Karpas-422 (cell line): ENCODE data around the gene LRRC2. TPM values are rescaled to one million over a fixed set of nuclear protein-coding genes. Genes with fewer than 3 reads are reported as not detected.
"Not testable (repeated sequence)": the region's sequence is repeated elsewhere in the genome, so short reads cannot be mapped to it uniquely, and the experiment has no call there.

ENCODE experiments used
- DNase-seq: peaks from one replicate; pipeline ENCODE4 v3.0.0-alpha.2; 2015
- H2AFZ ChIP-seq: fragments of 200-600 bp; sonication (generic); 2 replicates; pipeline ENCODE4 v1.6.1; 2014; ENCODE audit warnings: antibody characterized with exemption, low read length, mixed read lengths
- H3K27ac ChIP-seq: fragments of 200-600 bp; sonication (generic); 2 replicates; pipeline ENCODE4 v1.5.1; 2014; ENCODE audit warnings: mild to moderate bottlenecking, low read length, moderate library complexity
- H3K27me3 ChIP-seq: fragments of 200-600 bp; sonication (generic); 2 replicates; pipeline ENCODE4 v1.6.1; 2014; ENCODE audit warnings: low read length, mixed read lengths
- H3K36me3 ChIP-seq: fragments of 200-600 bp; sonication (generic); 2 replicates; pipeline ENCODE4 v1.6.1; 2014; ENCODE audit warnings: low read length, mixed read lengths; ENCODE audit not compliant: insufficient read depth
- H3K4me1 ChIP-seq: fragments of 200-600 bp; sonication (generic); 2 replicates; pipeline ENCODE4 v1.6.1; 2014; ENCODE audit warnings: mild to moderate bottlenecking, low read length, mixed read lengths
- H3K4me2 ChIP-seq: fragments of 200-600 bp; sonication (generic); 2 replicates; pipeline ENCODE4 v1.6.1; 2014; ENCODE audit warnings: low read length, low read depth, mild to moderate bottlenecking; ENCODE audit not compliant: poor library complexity, severe bottlenecking
- H3K4me3 ChIP-seq: fragments of 200-600 bp; sonication (generic); 2 replicates; pipeline ENCODE4 v1.5.1; 2014; ENCODE audit warnings: mild to moderate bottlenecking, antibody characterized with exemption, low read length, mixed read lengths
- H3K79me2 ChIP-seq: fragments of 200-600 bp; sonication (generic); 2 replicates; pipeline ENCODE4 v1.6.1; 2014; ENCODE audit warnings: mild to moderate bottlenecking, low read length, mixed read lengths
- H3K9ac ChIP-seq: fragments of 200-600 bp; sonication (generic); 2 replicates; pipeline ENCODE4 v1.6.0; 2014; ENCODE audit warnings: low read length
- H3K9me2 ChIP-seq: fragments of 200-600 bp; sonication (generic), shearing (Covaris generic); replicated peaks from 2 replicates; pipeline ENCODE4 v1.6.0; 2014; ENCODE audit warnings: mild to moderate bottlenecking, low read length, moderate library complexity; ENCODE audit not compliant: insufficient read depth
- H3K9me3 ChIP-seq: fragments of 300-700, 200-600 bp; sonication (generic); 2 replicates; pipeline ENCODE4 v1.6.1; 2014; ENCODE audit warnings: low read length, mixed read lengths
- H4K20me1 ChIP-seq: fragments of 200-600 bp; sonication (generic); 2 replicates; pipeline ENCODE4 v1.6.1; 2014; ENCODE audit warnings: mild to moderate bottlenecking, antibody characterized with exemption, low read length, low read depth; ENCODE audit not compliant: insufficient read depth
- total RNA-seq: library from RNA; depleted of rRNA; stranded (reverse); fragments of >200 nt; shearing (Covaris generic); gene quantifications from 2 replicates; pipeline ENCODE4 v1.2.3, GENCODE V29; 2014; ENCODE audit warnings: low replicate concordance

Gene LRRC2
- total RNA-seq, 1 experiment from 2014 or later, result not detected

DNA sequence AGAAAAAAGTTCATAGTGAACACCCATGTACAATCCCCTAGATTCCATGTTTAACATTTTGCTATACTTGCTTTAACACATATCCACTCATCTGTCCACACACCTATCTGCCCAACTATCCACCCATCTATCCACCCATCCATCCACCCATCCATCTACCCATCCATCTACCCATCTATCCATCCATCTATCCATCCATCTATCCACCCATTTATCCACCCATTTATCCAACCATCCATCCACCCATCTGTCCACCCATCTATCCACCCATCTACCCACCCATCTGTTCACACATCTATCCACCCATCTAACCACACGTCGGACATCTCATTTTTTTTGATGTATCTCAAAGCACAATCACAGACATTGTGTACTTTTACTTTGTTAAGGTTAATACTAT is 42.5 kb downstream of the LRRC2 start:
- Histone ChIP-seq H3K27me3 (no peaks in the 10 kb centered on the region), H3K4me3 (no peak overlapping the region), H3K9ac (no peak overlapping the region), H3K79me2 (no peaks in the 10 kb centered on the region), H2AFZ (no peak overlapping the region), H3K4me1 (no peaks in the 10 kb centered on the region), H3K27ac (no peak overlapping the region), H3K4me2 (no peak overlapping the region), H3K9me3 (no peaks in the 10 kb centered on the region), H3K36me3 (no peaks in the 10 kb centered on the region), H3K9me2 (no peaks in the 10 kb centered on the region), H4K20me1 (no peaks in the 10 kb centered on the region)
- DNase-seq, result no peak

DNA sequence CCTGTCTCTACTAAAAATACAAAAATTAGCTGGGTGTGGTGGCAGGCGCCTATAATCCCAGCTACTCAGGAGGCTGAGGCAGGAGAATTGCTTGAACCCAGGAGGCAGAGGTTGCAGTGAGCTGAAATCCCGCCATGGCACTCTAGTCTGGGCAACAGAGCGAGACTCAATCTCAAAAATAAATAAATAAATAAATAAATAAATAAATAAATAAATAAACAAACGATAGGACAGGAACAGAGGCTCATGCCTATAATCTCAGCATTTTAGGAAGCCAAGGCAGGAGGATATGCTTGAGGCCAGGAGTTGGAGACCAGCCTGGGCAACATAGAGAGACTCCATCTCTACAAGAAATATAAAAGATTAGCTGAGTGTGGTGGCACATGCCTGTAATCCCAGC is 43.9 kb downstream of the LRRC2 start:
- H4K20me1 ChIP-seq, H3K4me1 ChIP-seq: not testable (repeated sequence)

DNA sequence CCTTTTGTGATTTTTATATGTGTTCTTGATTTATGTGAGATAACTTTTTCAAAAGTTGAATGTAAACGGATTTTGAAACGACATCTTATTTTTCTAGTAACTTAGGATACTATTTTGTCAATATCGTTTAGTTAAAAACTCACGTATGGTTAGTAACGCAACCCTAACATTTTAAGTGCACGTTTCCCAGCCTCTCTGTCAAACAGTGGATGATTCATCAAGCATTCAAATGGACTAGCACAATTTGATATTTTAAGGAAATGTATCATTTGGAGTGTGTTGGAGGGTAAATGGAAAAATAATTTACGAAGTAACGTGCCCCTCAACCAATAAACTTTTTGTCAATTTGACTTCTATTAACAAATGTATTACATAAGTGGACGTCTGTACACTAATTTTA is 45.0 kb downstream of the LRRC2 start:
- Histone ChIP-seq H3K9ac (no peak overlapping the region), H3K9me2 (no peaks in the 10 kb centered on the region), H3K79me2 (no peaks in the 10 kb centered on the region), H3K4me1 (no peaks in the 10 kb centered on the region), H2AFZ (no peak overlapping the region), H3K36me3 (no peaks in the 10 kb centered on the region), H3K27me3 (no peaks in the 10 kb centered on the region), H3K4me2 (no peak overlapping the region), H4K20me1 (no peaks in the 10 kb centered on the region), H3K9me3 (no peaks in the 10 kb centered on the region), H3K27ac (no peak overlapping the region), H3K4me3 (no peak overlapping the region)
- no peak for DNase-seq

More for the DNA sequence above, 43.9 kb downstream of the LRRC2 start:
- H2AFZ ChIP-seq, DNase-seq, H3K9me3 ChIP-seq, H3K27ac ChIP-seq, H3K4me2 ChIP-seq, H3K27me3 ChIP-seq, H3K36me3 ChIP-seq, H3K4me3 ChIP-seq, H3K9ac ChIP-seq, H3K9me2 ChIP-seq, H3K79me2 ChIP-seq: not testable (repeated sequence)

DNA sequence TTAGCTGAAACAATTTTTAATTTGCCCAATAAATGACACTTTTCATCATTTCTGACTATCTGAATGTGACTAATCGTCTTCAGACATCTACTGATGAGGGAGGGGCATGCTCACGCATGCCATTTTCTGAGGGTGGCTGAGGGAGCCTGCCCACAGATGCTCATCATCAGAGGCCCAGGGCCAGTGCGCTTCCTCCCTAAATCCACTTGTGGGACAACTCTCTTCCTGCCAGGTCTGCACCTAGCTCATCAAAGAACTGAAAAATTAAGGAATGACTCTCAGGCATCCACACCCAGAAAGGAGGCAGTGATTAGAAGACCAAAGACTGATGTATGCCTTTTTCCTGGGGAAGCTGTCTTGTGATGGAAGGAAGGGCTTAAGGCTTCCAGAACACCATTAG is 45.6 kb downstream of the LRRC2 start:
- Histone ChIP-seq H4K20me1 (no peaks in the 10 kb centered on the region), H3K4me2 (no peak overlapping the region), H3K4me1 (no peaks in the 10 kb centered on the region), H2AFZ (no peak overlapping the region), H3K79me2 (no peaks in the 10 kb centered on the region), H3K27ac (no peak overlapping the region), H3K9me2 (no peaks in the 10 kb centered on the region), H3K27me3 (no peaks in the 10 kb centered on the region), H3K9ac (no peak overlapping the region), H3K36me3 (no peaks in the 10 kb centered on the region), H3K4me3 (no peak overlapping the region), H3K9me3 (no peaks in the 10 kb centered on the region)
- no peak for DNase-seq

DNA sequence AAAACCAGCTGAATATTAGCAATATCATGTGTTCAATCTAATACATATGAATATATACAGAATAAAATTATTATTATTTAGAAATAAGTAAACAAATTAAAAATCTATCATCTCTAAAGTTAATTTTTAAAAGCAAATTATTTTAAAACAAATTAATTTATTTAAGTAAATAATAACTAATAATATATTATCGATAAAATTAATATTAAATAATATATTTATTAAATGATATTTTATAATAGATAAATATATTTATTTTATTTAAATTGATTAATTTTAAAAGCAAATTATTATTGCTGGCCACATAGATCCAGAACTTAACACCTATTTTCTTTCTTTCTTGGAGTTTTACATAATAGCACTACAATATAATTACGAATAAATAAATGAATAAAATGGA is 46.1 kb downstream of the LRRC2 start:
- Histone ChIP-seq H3K9ac (no peak overlapping the region), H3K36me3 (no peaks in the 10 kb centered on the region), H3K4me1 (no peaks in the 10 kb centered on the region), H3K4me3 (no peak overlapping the region), H3K27ac (no peak overlapping the region), H3K79me2 (no peaks in the 10 kb centered on the region), H3K9me3 (no peaks in the 10 kb centered on the region), H4K20me1 (no peaks in the 10 kb centered on the region), H3K27me3 (no peaks in the 10 kb centered on the region), H3K9me2 (no peaks in the 10 kb centered on the region), H3K4me2 (no peak overlapping the region), H2AFZ (no peak overlapping the region)
- no peak for DNase-seq

DNA sequence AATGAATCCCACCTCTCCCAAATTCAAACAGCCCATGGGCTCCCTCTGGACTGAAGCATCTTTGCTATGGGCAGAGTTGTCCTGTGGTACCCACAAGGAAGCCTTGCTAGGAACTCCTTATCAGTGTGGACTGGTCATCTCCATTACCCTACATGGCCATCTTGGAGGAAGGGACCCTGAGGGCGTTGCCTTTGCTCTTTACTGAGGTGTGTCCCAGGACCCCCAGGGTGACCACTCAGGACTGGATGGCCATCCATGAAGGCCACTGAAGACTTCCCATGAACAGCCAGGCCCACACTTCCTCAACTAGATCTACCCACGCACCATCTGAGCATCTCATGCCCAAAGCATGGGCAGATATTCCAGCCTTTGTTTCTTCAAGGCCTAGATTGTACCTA is 48.3 kb downstream of the LRRC2 start:
- H3K4me3 ChIP-seq, result no peak overlapping the region
- no peak for DNase-seq
- H3K79me2 ChIP-seq, result no peaks in the 10 kb centered on the region
- H3K9ac ChIP-seq, result no peak overlapping the region
- H3K36me3 ChIP-seq, result no peaks in the 10 kb centered on the region
- no peaks in the 10 kb centered on the region for H3K4me1 ChIP-seq
- H3K9me3 ChIP-seq, result no peaks in the 10 kb centered on the region
- H3K4me2 ChIP-seq, result no peak overlapping the region
- no peak overlapping the region for H3K27ac ChIP-seq
- no peaks in the 10 kb centered on the region for H4K20me1 ChIP-seq
- H3K9me2 ChIP-seq, result no peaks in the 10 kb centered on the region
- no peak overlapping the region for H2AFZ ChIP-seq
- no peaks in the 10 kb centered on the region for H3K27me3 ChIP-seq

DNA sequence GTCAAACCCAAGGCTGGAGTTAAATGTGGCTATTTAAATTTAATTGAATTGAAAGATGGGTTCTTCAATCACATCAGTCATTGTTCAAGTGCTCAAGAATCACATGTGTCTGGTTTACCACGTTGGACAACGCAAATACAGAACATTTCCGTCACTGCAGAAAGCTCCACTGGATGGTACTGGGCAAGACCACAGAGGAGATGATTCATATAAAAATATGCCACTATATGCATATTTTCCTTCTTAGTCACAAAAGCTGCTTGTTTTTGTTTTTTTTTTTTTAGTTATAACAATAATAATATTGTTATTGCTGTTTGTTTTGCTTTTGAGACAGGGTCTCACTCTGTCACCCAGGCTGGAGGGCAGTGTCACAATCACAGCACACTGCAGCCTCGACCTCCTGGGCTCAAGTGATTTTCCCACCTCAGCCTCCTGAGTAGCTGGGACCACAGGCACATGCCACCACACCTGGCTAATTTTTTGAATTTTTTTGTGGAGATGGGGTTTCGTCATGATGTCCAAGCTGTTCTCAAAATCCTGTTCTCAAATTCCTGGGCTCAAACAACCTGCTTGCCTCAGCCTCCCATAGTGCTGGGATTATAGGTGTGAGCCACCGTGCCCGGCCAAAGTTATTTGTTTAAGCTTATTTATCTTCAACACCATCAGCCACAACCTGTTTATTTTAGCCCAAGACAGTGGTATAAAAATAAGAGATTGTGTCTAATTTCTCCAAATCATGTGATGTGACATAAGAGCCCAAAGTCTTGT is 48.9 kb downstream of the LRRC2 start:
- H4K20me1 ChIP-seq, result no peaks in the 10 kb centered on the region
- no peak overlapping the region for H3K27ac ChIP-seq
- no peaks in the 10 kb centered on the region for H3K9me2 ChIP-seq
- H3K4me2 ChIP-seq, result no peak overlapping the region
- H3K79me2 ChIP-seq, result no peaks in the 10 kb centered on the region
- no peak overlapping the region for H3K4me3 ChIP-seq
- H3K9me3 ChIP-seq, result no peaks in the 10 kb centered on the region
- no peaks in the 10 kb centered on the region for H3K4me1 ChIP-seq
- DNase-seq, result no peak
- no peak overlapping the region for H2AFZ ChIP-seq
- H3K36me3 ChIP-seq, result no peaks in the 10 kb centered on the region
- H3K9ac ChIP-seq, result no peak overlapping the region
- 0 out of 2 replicates have a peak, but pooled peaks cover under 1% of the 10 kb centered on the region for H3K27me3 ChIP-seq

DNA sequence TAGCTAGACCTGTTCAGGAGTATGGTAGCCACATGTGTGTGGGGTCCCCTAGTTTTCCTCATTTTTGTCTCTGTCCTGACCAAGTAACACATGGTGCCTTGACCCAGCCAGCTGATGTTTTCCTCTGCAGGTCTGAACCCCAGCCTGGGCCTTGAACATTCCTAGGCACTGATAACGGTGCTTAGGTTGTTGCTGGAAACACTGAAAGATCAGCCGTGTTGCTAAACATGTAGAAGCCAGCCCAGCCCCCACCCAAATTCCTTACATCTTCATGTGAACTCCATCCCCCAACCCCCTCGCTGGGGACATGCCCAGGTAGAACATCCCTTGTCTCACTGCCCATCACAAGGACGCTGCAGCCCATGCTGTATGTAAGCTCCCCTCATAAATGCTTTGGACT is 49.6 kb downstream of the LRRC2 start:
- Histone ChIP-seq H2AFZ (no peak overlapping the region), H3K9ac (no peak overlapping the region)

More for the DNA sequence above, 49.6 kb downstream of the LRRC2 start:
- Histone ChIP-seq H3K9me2 (no peaks in the 10 kb centered on the region), H3K27me3 (0 out of 2 replicates have a peak, but pooled peaks cover 3% of the 10 kb centered on the region), H3K4me2 (no peak overlapping the region), H3K4me1 (no peaks in the 10 kb centered on the region), H4K20me1 (no peaks in the 10 kb centered on the region), H3K9me3 (no peaks in the 10 kb centered on the region), H3K4me3 (no peak overlapping the region), H3K79me2 (no peaks in the 10 kb centered on the region), H3K36me3 (no peaks in the 10 kb centered on the region), H3K27ac (no peak overlapping the region)
- no peak for DNase-seq
